Renal pelvis (tissue), 12 donors: ENCODE data around the gene URB1. TPM values are rescaled to one million over a fixed set of nuclear protein-coding genes. Genes with fewer than 3 reads are reported as not detected.
A peak's percentile ranks its signal among the peaks of the same experiment; 100 is the strongest.
"Not testable (repeated sequence)": the region's sequence is repeated elsewhere in the genome, so short reads cannot be mapped to it uniquely, and the experiment has no call there.

Experiments used
- DNase-seq: peaks from one replicate; pipeline ENCODE4 v3.0.0-alpha.2; 2013
- long read RNA-seq, 16 experiments: transcript quantifications; one replicate each; lab custom pipeline, GENCODE V29; 2026
- polyA plus RNA-seq, 3 donors: library from polyadenylated mRNA; unstranded; fragments of 120-200 nt; gene quantifications; one replicate each; pipeline ENCODE4 v1.2.1, GENCODE V29; 2013; ENCODE audit not compliant: insufficient read length in 3 of 3

The URB1 gene
- polyA plus RNA-seq, result 10 to 100 TPM; 11.8 to 15.3 (median 15.1) TPM
- long read RNA-seq, donor 1, result 0 reads
- long read RNA-seq, donor 2, result 0 reads
- long read RNA-seq, donor 3, result 0 reads
- long read RNA-seq, donor 4, result 0 reads
- long read RNA-seq, donor 5, result 0 reads
- long read RNA-seq, donor 6, result 0 reads
- long read RNA-seq, donor 7, full-length matches to known transcripts, result 1 of 1 reads
- long read RNA-seq, donor 7, partial matches to known transcripts, result 0 of 1 reads
- long read RNA-seq, donor 7, other reads (novel, unspliced or antisense), result 0 of 1 reads
- long read RNA-seq, donor 8, result 0 reads
- long read RNA-seq, donor 9, full-length matches to known transcripts, result 1 of 1 reads
- long read RNA-seq, donor 9, partial matches to known transcripts, result 0 of 1 reads
- long read RNA-seq, donor 9, other reads (novel, unspliced or antisense), result 0 of 1 reads
- long read RNA-seq, donor 10, result 0 reads
- long read RNA-seq, donor 11, result 0 reads
- long read RNA-seq, donor 12, full-length matches to known transcripts, result 1 of 1 reads
- long read RNA-seq, donor 12, partial matches to known transcripts, result 0 of 1 reads
- long read RNA-seq, donor 12, other reads (novel, unspliced or antisense), result 0 of 1 reads
- long read RNA-seq, donor 13, result 0 reads
- long read RNA-seq, donor 14, partial matches to known transcripts, result 5 of 5 reads
- long read RNA-seq, donor 14, other reads (novel, unspliced or antisense), result 0 of 5 reads
- long read RNA-seq, donor 15, result 0 reads
- long read RNA-seq, donor 16, result 0 reads

GRCh38 chr21:32392880-32393676, at the start of gene URB1:
URB1 (minus strand) TSS chr21:32393012; CDS start chr21:32392910, 102 bp downstream.
- DNase-seq, result peak; percentile 84

GRCh38 chr21:32437729-32438128, 44.9 kb upstream of the URB1 start:
- DNase-seq, result no peak

GRCh38 chr21:32432982-32433660, 40.3 kb upstream of the URB1 start:
- not testable (repeated sequence) for DNase-seq

GRCh38 chr21:32427958-32428623, 35.3 kb upstream of the URB1 start:
- DNase-seq, result no peak

GRCh38 chr21:32426592-32427051, 33.8 kb upstream of the URB1 start:
- no peak for DNase-seq

- no peak for DNase-seq
Observed at GRCh38 chr21:32426066-32426465, 33.3 kb upstream of the URB1 start.

- no peak for DNase-seq
Observed at GRCh38 chr21:32425628-32426027, 32.8 kb upstream of the URB1 start.

- DNase-seq, result no peak
Observed at GRCh38 chr21:32424674-32425073, 31.9 kb upstream of the URB1 start.

- DNase-seq, result no peak
Observed at GRCh38 chr21:32424191-32424535, 31.4 kb upstream of the URB1 start.

- no peak for DNase-seq
Observed at GRCh38 chr21:32423320-32424190, 30.7 kb upstream of the URB1 start.

GRCh38 chr21:32422064-32422463, 29.3 kb upstream of the URB1 start:
- DNase-seq, result no peak

- DNase-seq, result no peak
Observed at GRCh38 chr21:32418146-32418545, 25.3 kb upstream of the URB1 start.

- DNase-seq, result no peak
Observed at GRCh38 chr21:32415451-32416398, 22.9 kb upstream of the URB1 start.

GRCh38 chr21:32414579-32415358, 22.0 kb upstream of the URB1 start:
- DNase-seq, result no peak

GRCh38 chr21:32413697-32414578, 21.1 kb upstream of the URB1 start:
- no peak for DNase-seq

- DNase-seq, result no peak
Observed at GRCh38 chr21:32413015-32413504, 20.2 kb upstream of the URB1 start.
